Mesenchymal stem cell (in vitro differentiated cells and primary cell): ENCODE data around the gene ZNRD2.

Source experiments
- DNase-seq: peaks from one replicate; pipeline ENCODE4 v3.0.0-alpha.2; 2013
- H2AFZ ChIP-seq: one replicate; pipeline ENCODE4 v1.6.1; 2013; ENCODE audit warnings: low read depth, mild to moderate bottlenecking, control low read depth, inconsistent platforms, low read length, moderate library complexity
- H2AK5ac ChIP-seq: 2 replicates; pipeline ENCODE4 v1.6.1; 2013; ENCODE audit warnings: low read length, moderate library complexity, mild to moderate bottlenecking, inconsistent platforms; ENCODE audit not compliant: severe bottlenecking
- H2BK120ac ChIP-seq: one replicate; pipeline ENCODE4 v1.6.1; 2013; ENCODE audit warnings: low read depth, mild to moderate bottlenecking, inconsistent platforms, low read length, moderate library complexity
- H2BK12ac ChIP-seq, 2 experiments: one replicate each; pipeline ENCODE4 v1.6.1; 2013; ENCODE audit warnings: inconsistent platforms in 2 of 2, low read length in 2 of 2, mild to moderate bottlenecking in 2 of 2, moderate library complexity in 2 of 2, control low read depth in 1 of 2
- H2BK15ac ChIP-seq: one replicate; pipeline ENCODE4 v1.6.1; 2013; ENCODE audit warnings: mild to moderate bottlenecking, low read depth, inconsistent platforms; ENCODE audit not compliant: poor library complexity, severe bottlenecking
- H2BK5ac ChIP-seq: 2 replicates; pipeline ENCODE4 v1.6.1; 2013; ENCODE audit warnings: low read depth, mild to moderate bottlenecking, low read length, control low read depth, inconsistent platforms; ENCODE audit not compliant: poor library complexity, severe bottlenecking
- H3K14ac ChIP-seq, 2 experiments: one replicate each; pipeline ENCODE4 v1.6.1; 2013; ENCODE audit warnings: inconsistent platforms in 2 of 2, low read length in 2 of 2, control low read depth in 1 of 2, mild to moderate bottlenecking in 1 of 2, moderate library complexity in 1 of 2
- H3K18ac ChIP-seq, 2 experiments: one replicate each; pipeline ENCODE4 v1.6.1; 2013; ENCODE audit warnings: inconsistent platforms in 2 of 2, low read length in 2 of 2, control low read depth in 1 of 2, low read depth in 1 of 2, mild to moderate bottlenecking in 1 of 2
- H3K23ac ChIP-seq, 2 experiments: one replicate each; pipeline ENCODE4 v1.6.1; 2013; ENCODE audit warnings: inconsistent platforms in 2 of 2, low read length in 2 of 2, mild to moderate bottlenecking in 2 of 2, moderate library complexity in 2 of 2, control low read depth in 1 of 2
- H3K27ac ChIP-seq: 2 replicates; pipeline ENCODE4 v1.5.1; 2013; ENCODE audit warnings: mild to moderate bottlenecking, moderate library complexity, low read length, control low read depth, inconsistent platforms; ENCODE audit not compliant: poor library complexity, severe bottlenecking
- H3K27me3 ChIP-seq, 2 experiments: 2 replicates each; pipeline versions ENCODE4 v1.6.1 to v1.7.0; 2013; ENCODE audit warnings: low read length in 2 of 2, mild to moderate bottlenecking in 2 of 2, moderate library complexity in 2 of 2, control low read depth in 1 of 2, inconsistent platforms in 1 of 2; ENCODE audit not compliant: control insufficient read depth in 1 of 2, insufficient read depth in 1 of 2
- H3K36me3 ChIP-seq, 2 experiments: 2 replicates each; pipeline versions ENCODE4 v1.6.1 to v1.7.0; 2013; ENCODE audit warnings: low read length in 2 of 2, control low read depth in 1 of 2, inconsistent platforms in 1 of 2, low read depth in 1 of 2, mild to moderate bottlenecking in 1 of 2; ENCODE audit not compliant: insufficient read depth in 2 of 2, control insufficient read depth in 1 of 2
- H3K4ac ChIP-seq, 2 experiments: one replicate each; pipeline ENCODE4 v1.6.1; 2013; ENCODE audit warnings: inconsistent platforms in 2 of 2, low read length in 2 of 2, mild to moderate bottlenecking in 2 of 2, moderate library complexity in 2 of 2, control low read depth in 1 of 2, low read depth in 1 of 2
- H3K4me1 ChIP-seq: 2 replicates; pipeline ENCODE4 v1.6.1; 2013; ENCODE audit warnings: low read depth, low read length, control low read depth; ENCODE audit not compliant: control insufficient read depth, insufficient read depth
- H3K4me2 ChIP-seq: 2 replicates; pipeline ENCODE4 v1.6.1; 2013; ENCODE audit warnings: low read length, mild to moderate bottlenecking, inconsistent platforms; ENCODE audit not compliant: poor library complexity, severe bottlenecking
- H3K4me3 ChIP-seq, 2 experiments: 2 replicates each; pipeline versions ENCODE4 v1.5.1 to v1.7.0; 2013; ENCODE audit warnings: low read length in 2 of 2, mild to moderate bottlenecking in 2 of 2, control low read depth in 1 of 2, low read depth in 1 of 2; ENCODE audit not compliant: insufficient read depth in 1 of 2
- H3K79me1 ChIP-seq: replicated peaks from 2 replicates; pipeline ENCODE4 v1.6.1; 2013; ENCODE audit warnings: mild to moderate bottlenecking, control low read depth, low read length, inconsistent platforms; ENCODE audit not compliant: poor library complexity, severe bottlenecking
- H3K9ac ChIP-seq: 2 replicates; pipeline ENCODE4 v1.7.0; 2013; ENCODE audit warnings: mild to moderate bottlenecking, low read length, moderate library complexity
- H3K9me3 ChIP-seq: 2 replicates; pipeline ENCODE4 v1.7.0; 2013; ENCODE audit warnings: mild to moderate bottlenecking, low read length; ENCODE audit not compliant: control insufficient read depth
- H4K8ac ChIP-seq: one replicate; pipeline ENCODE4 v1.6.1; 2013; ENCODE audit warnings: inconsistent platforms, mild to moderate bottlenecking, low read length, moderate library complexity
- H4K91ac ChIP-seq: one replicate; pipeline ENCODE4 v1.6.1; 2013; ENCODE audit warnings: mild to moderate bottlenecking, low read length, inconsistent platforms
- WGBS: methylation state at CpG from one replicate; pipeline ENCODE4 v1.1.7; 2013; ENCODE audit warnings: mixed read lengths; 5-methylcytosine and 5-hydroxymethylcytosine counted together

Gene ZNRD2

DNA sequence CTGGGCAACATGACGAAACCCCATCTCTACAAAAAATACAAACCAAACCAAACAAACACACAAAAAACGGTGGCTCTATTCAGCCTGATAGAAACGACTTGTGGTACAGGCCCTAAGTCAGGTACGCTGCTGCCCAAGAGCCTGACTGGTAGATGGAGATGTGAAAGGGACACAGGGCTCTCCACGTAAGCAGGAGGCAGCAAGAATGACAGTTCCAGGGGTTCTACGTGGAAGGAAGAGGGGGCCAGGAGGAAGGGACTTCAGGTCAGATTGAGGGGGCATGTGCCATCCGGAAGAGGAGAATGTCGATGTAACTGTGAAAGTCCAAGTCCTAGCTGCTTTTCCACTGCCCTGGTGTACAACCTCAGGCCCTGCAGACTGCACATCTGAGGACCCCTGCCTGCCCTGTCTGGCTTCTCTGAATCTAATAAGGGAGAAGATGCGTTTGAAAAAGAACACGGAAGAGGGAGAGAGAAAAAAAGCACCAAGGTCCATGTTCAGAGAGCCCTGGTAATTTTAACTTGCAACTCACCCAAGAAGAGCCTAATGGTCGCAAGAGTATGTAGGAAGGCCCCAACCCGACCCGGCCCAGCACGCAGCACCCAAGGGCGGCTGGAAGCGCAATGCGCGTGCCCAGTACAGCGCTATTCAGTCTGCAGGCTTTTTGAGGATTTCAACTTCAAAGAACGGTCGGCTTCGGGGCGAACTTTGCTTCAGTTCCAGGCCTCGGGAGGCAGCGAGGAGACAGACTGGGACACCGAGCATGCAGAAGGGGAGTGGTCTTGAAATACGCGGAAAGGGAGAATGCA lies 909 bp upstream of the ZNRD2 start:
- Histone ChIP-seq H2BK12ac (peak overlapping the region in 1 of 2 experiments; percentile 95), H2BK15ac (no peak overlapping the region), H4K91ac (peak overlapping the region; percentile 70), H3K23ac (no peak overlapping the region), H3K18ac (peak overlapping the region; percentile 94 to 95), H3K4me2 (peak overlapping the region; percentile 94), H3K27ac (peak overlapping the region; percentile 93), H3K9me3 (no peaks in the 10 kb centered on the region), H2BK5ac (no peak overlapping the region), H3K14ac (peak overlapping the region in 1 of 2 experiments; percentile 57), H3K79me1 (peaks cover 19% of the 10 kb centered on the region), H4K8ac (peak overlapping the region; percentile 97), H3K4ac (peak overlapping the region; percentile 35 to 83), H3K9ac (peak overlapping the region; percentile 96), H2AK5ac (peak overlapping the region; percentile 92), H2AFZ (peak overlapping the region; percentile 66), H3K4me3 (peak overlapping the region; percentile 76 to 99), H3K36me3 (peaks cover 11 to 12% of the 10 kb centered on the region in 2 experiments), H3K27me3 (no peaks in the 10 kb centered on the region), H2BK120ac (peak overlapping the region; percentile 57), H3K4me1 (peaks cover 32% of the 10 kb centered on the region)
- DNase-seq, result no peak
- WGBS, result 20% methylated on average over 27 of the region's 28 CpGs

DNA sequence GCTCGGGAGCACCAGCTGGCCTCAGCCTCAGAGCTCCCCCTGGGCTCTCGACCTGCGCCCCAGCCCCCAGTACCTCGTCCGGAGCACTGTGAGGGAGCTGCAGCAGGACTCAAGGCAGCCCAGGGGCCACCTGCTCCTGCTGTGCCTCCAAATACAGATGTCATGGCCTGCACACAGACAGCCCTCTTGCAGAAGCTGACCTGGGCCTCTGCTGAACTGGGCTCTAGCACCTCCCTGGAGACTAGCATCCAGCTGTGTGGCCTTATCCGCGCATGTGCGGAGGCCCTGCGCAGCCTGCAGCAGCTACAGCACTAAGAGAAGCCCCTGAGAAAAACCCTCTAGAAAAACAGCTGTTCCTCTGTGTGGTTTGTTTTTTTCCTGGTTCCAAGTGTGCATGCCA lies 1.1 kb downstream of the ZNRD2 start:
- H3K27me3 ChIP-seq, result no peaks in the 10 kb centered on the region
- peak overlapping the region; percentile 98 for H3K4me2 ChIP-seq
- no peak overlapping the region for H2BK5ac ChIP-seq
- no peak overlapping the region for H3K23ac ChIP-seq
- H2AK5ac ChIP-seq, result no peak overlapping the region
- H3K4me1 ChIP-seq, result peaks cover 46% of the 10 kb centered on the region
- H2BK120ac ChIP-seq, result no peak overlapping the region
- H3K18ac ChIP-seq, result no peak overlapping the region
- WGBS, result 93% methylated on average over 9 of the region's 9 CpGs
- H2AFZ ChIP-seq, result no peak overlapping the region
- H3K9me3 ChIP-seq, result no peaks in the 10 kb centered on the region
- DNase-seq, result no peak
- no peak overlapping the region for H4K8ac ChIP-seq
- no peak overlapping the region for H3K4ac ChIP-seq
- no peak overlapping the region for H2BK15ac ChIP-seq
- H3K4me3 ChIP-seq, result peak overlapping the region in 1 of 2 experiments; percentile 99
- no peak overlapping the region for H2BK12ac ChIP-seq
- no peak overlapping the region for H3K27ac ChIP-seq
- no peak overlapping the region for H3K14ac ChIP-seq
- peak overlapping the region; percentile 96 for H3K9ac ChIP-seq
- H3K36me3 ChIP-seq, result peaks cover 11 to 12% of the 10 kb centered on the region in 2 experiments
- peaks cover 20% of the 10 kb centered on the region for H3K79me1 ChIP-seq
- no peak overlapping the region for H4K91ac ChIP-seq

DNA sequence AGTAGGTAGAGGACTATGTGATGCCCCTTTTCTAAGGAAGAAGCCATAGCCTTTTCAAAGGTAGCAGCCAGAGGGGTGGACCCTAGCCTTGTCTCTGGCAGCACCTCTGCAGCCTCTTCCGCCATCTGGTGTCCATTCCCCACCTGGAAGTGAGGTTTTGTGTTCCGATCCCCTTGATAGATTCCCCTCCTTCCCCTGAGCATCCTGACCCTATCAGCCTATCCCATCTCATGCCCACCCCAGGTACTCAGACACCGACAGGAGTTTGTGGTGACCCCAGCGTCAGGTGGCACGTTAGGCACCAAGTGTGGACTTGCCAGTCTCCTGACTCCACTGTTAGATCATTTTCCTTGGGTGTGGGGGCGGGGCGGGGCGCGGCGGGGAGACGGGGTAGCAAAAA lies 1.7 kb downstream of the ZNRD2 start:
- no peak overlapping the region for H3K4ac ChIP-seq
- H3K36me3 ChIP-seq, result peaks cover 6 to 12% of the 10 kb centered on the region in 2 experiments
- no peak overlapping the region for H3K14ac ChIP-seq
- peaks cover 18% of the 10 kb centered on the region for H3K79me1 ChIP-seq
- no peak overlapping the region for H2AK5ac ChIP-seq
- peak overlapping the region; percentile 46 to 99 for H3K4me3 ChIP-seq
- no peak overlapping the region for H4K91ac ChIP-seq
- peak overlapping the region in 1 of 2 experiments; percentile 23 for H2BK12ac ChIP-seq
- no peaks in the 10 kb centered on the region for H3K9me3 ChIP-seq
- H3K9ac ChIP-seq, result peak overlapping the region; percentile 96
- no peak overlapping the region for H2AFZ ChIP-seq
- 38% methylated on average over 3 of the region's 11 CpGs for WGBS
- peak; percentile 73 for DNase-seq
- H2BK5ac ChIP-seq, result no peak overlapping the region
- no peaks in the 10 kb centered on the region for H3K27me3 ChIP-seq
- H3K4me2 ChIP-seq, result peak overlapping the region; percentile 71
- peak overlapping the region; percentile 12 for H4K8ac ChIP-seq
- H2BK120ac ChIP-seq, result no peak overlapping the region
- no peak overlapping the region for H3K23ac ChIP-seq
- H3K18ac ChIP-seq, result no peak overlapping the region
- no peak overlapping the region for H2BK15ac ChIP-seq
- peaks cover 51% of the 10 kb centered on the region for H3K4me1 ChIP-seq
- peak overlapping the region; percentile 10 for H3K27ac ChIP-seq

DNA sequence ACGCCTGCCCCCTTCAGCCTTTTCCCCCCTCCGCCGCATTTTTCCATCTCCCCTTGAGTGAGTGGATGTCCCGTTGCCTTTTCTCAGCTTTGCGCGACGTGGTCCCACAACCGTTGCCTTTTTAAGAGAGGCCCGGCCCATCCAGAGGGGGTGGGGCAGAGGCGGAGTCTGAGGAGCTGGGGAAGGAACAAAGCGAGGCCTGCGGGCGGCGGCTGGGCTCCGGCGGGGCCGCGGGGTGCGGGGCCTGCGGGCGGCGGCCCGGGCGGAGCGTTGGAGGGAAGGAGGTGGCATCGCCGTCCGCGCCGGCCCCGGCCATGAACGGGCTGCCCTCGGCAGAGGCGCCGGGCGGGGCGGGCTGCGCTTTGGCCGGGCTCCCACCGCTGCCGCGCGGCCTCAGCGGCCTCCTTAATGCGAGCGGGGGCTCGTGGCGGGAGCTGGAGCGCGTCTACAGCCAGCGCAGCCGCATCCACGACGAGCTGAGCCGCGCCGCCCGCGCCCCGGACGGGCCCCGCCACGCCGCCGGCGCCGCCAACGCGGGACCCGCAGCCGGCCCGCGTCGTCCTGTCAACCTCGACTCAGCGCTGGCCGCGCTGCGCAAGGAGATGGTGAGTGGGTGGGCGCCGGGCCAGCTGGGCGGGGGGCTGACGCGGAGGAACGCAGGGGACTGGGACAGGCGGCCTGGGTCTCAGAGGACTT lies 2.2 kb downstream of the ZNRD2 start, which contains the start of gene FAM89B:
FAM89B (plus strand) TSS at position 183 of the 696 bp plus-strand sequence; CDS start at position 315, 132 bp downstream.
- Histone ChIP-seq H3K4ac (peak within 1 kb of the TSS; percentile 46 to 93), H3K36me3 (peaks cover 6 to 12% of the 10 kb centered on the region in 2 experiments), H2BK5ac (no peak within 1 kb of the TSS), H2AFZ (no peak within 1 kb of the TSS), H3K9ac (peak within 1 kb of the TSS; percentile 96), H3K27ac (peak within 1 kb of the TSS; percentile 10), H4K91ac (peak within 1 kb of the TSS; percentile 71), H2AK5ac (no peak within 1 kb of the TSS), H3K9me3 (no peaks in the 10 kb centered on the region), H3K4me3 (peak within 1 kb of the TSS; percentile 82 to 99), H3K27me3 (no peaks in the 10 kb centered on the region), H3K23ac (peak within 1 kb of the TSS in 1 of 2 experiments; percentile 93), H2BK120ac (peak within 1 kb of the TSS; percentile 93), H3K79me1 (peaks cover 16% of the 10 kb centered on the region), H3K4me2 (peak within 1 kb of the TSS; percentile 98), H3K4me1 (peaks cover 57% of the 10 kb centered on the region), H4K8ac (peak within 1 kb of the TSS; percentile 45), H2BK15ac (peak within 1 kb of the TSS; percentile 71), H2BK12ac (peak within 1 kb of the TSS in 1 of 2 experiments; percentile 35), H3K14ac (peak within 1 kb of the TSS in 1 of 2 experiments; percentile 92), H3K18ac (peak within 1 kb of the TSS; percentile 84 to 92)
- under 1% methylated on average over 47 of the region's 86 CpGs for WGBS
- peak; percentile 88 for DNase-seq
